PC-9 (cell line): ENCODE data around the gene SPAG9. TPM values are rescaled to one million over a fixed set of nuclear protein-coding genes. Genes with fewer than 3 reads are reported as not detected.

Source experiments
- BruUV-seq: library from RNA; stranded (reverse); fragments of 400-500 nt; replicated peaks from 2 replicates; lab custom pipeline; 2021; lab: Mats Ljungman, UMichigan
- CTCF ChIA-PET: fragments of 300-600 bp; sonication (Branson Sonifier 250); formaldehyde crosslinking; loops from one replicate; lab custom pipeline; 2022; ENCODE audit warnings: antibody characterized with exemption; lab: Charles Lee
- POLR2A ChIA-PET: fragments of 300-600 bp; sonication (Branson Sonifier 250); formaldehyde crosslinking; loops from one replicate; lab custom pipeline; 2022; ENCODE audit warnings: antibody characterized with exemption; ENCODE audit not compliant: unreplicated experiment; lab: Charles Lee
- DNase-seq, 2 experiments: peaks; one replicate each; pipeline versions ENCODE4 v3.0.0 to v3.0.0-alpha.2; 2015 to 2022; ENCODE audit warnings: mixed read lengths in 1 of 2
- H2AFZ ChIP-seq: fragments of 200-600 bp; sonication (generic); 2 replicates; pipeline ENCODE4 v1.8.1; 2017; ENCODE audit warnings: antibody characterized with exemption
- H3F3A ChIP-seq: fragments of 200-600 bp; sonication (generic); 2 replicates; pipeline ENCODE4 v1.8.1; 2017; ENCODE audit warnings: antibody characterized with exemption, mild to moderate bottlenecking, low read depth; ENCODE audit not compliant: insufficient read depth
- H3K27ac ChIP-seq: fragments of 200-600 bp; sonication (generic); 2 replicates; pipeline ENCODE4 v1.6.1; 2016; ENCODE audit warnings: mixed run types
- H3K27me3 ChIP-seq: fragments of 200-600 bp; sonication (generic); 2 replicates; pipeline ENCODE4 v1.6.1; 2016; ENCODE audit warnings: low read depth, mixed run types; ENCODE audit not compliant: insufficient read depth
- H3K36me3 ChIP-seq: fragments of 200-600 bp; sonication (generic); 2 replicates; pipeline ENCODE4 v1.6.1; 2016; ENCODE audit warnings: low read depth, mixed run types
- H3K4me1 ChIP-seq: fragments of 200-600 bp; sonication (generic); replicated peaks from 2 replicates; pipeline ENCODE4 v1.6.1; 2016; ENCODE audit warnings: mixed run types; ENCODE audit not compliant: insufficient read depth
- H3K4me2 ChIP-seq: fragments of 200-600 bp; sonication (generic); 2 replicates; pipeline ENCODE4 v1.6.1; 2017; ENCODE audit warnings: mixed run types
- H3K4me3 ChIP-seq: fragments of 200-600 bp; sonication (generic); 2 replicates; pipeline ENCODE4 v1.6.1; 2016; ENCODE audit warnings: mixed run types
- H3K79me2 ChIP-seq: fragments of 200-600 bp; sonication (generic); 2 replicates; pipeline ENCODE4 v1.6.1; 2017; ENCODE audit warnings: low read depth, mixed run types
- H3K9me2 ChIP-seq: fragments of 200-600 bp; sonication (generic); 2 replicates; pipeline ENCODE4 v1.8.1; 2017; ENCODE audit warnings: mild to moderate bottlenecking; ENCODE audit not compliant: insufficient read depth
- H3K9me3 ChIP-seq: fragments of 200-600 bp; sonication (generic); 2 replicates; pipeline ENCODE4 v1.8.1; 2016; ENCODE audit warnings: low read depth; ENCODE audit not compliant: insufficient read depth
- H4K20me1 ChIP-seq: fragments of 200-600 bp; sonication (generic); 2 replicates; pipeline ENCODE4 v1.8.1; 2017; ENCODE audit not compliant: insufficient read depth
- CTCF ChIP-seq: fragments of 200-600 bp; sonication (generic); conservative IDR thresholded peaks from 2 replicates; pipeline ENCODE4 v1.6.1; 2017; ENCODE audit warnings: mixed run types, antibody characterized with exemption, mild to moderate bottlenecking, moderate library complexity
- EZH2 ChIP-seq: fragments of 200-600 bp; sonication (generic); IDR thresholded peaks from 2 replicates; pipeline ENCODE4 v1.8.0; 2017; ENCODE audit warnings: antibody characterized with exemption, low read depth
- intact Hi-C: fragments of 100-400 bp; cut with micrococcal nuclease; formaldehyde crosslinking; loops from one replicate; pipeline ENCODE4 v1.10.0; 2022; ENCODE audit not compliant: unreplicated experiment
- total RNA-seq: library from RNA; stranded (reverse); gene quantifications from 2 replicates; pipeline ENCODE4 v1.2.3, GENCODE V29; 2021

The SPAG9 gene
- total RNA-seq, 1 experiment from 2014 or later = 51.8 TPM

- H2AFZ ChIP-seq = no peak overlapping the region
- CTCF ChIA-PET = interaction anchor here (0.5 kb wide), 1 partner anchor 28 kb away, joined by 3 read pairs; no protein-coding TSS in a partner anchor
- H3K4me1 ChIP-seq = peaks cover 6% of the 10 kb centered on the region
- intact Hi-C loops = no loop called here
- no TSS peak for BruUV-seq
- no peaks in the 10 kb centered on the region for H3K9me3 ChIP-seq
- no peak overlapping the region for H3K27ac ChIP-seq
- no peak for DNase-seq
- TF ChIP-seq CTCF (no peak), EZH2 (no peak)
- no peaks in the 10 kb centered on the region; the same call in none of the 2 replicates for H3F3A ChIP-seq
- no peak overlapping the region for H3K4me2 ChIP-seq
- H3K27me3 ChIP-seq = no peaks in the 10 kb centered on the region
- POLR2A ChIA-PET = interaction anchor here (0.6 kb wide), 1 partner anchor 198 kb away, joined by 6 read pairs; no protein-coding TSS in a partner anchor
- H3K4me3 ChIP-seq = no peak overlapping the region
- H3K79me2 ChIP-seq = peaks cover 35% of the 10 kb centered on the region
- no peaks in the 10 kb centered on the region; the same call in 1 of the 2 replicates for H4K20me1 ChIP-seq
- H3K9me2 ChIP-seq = no peaks in the 10 kb centered on the region
- 0 out of 2 replicates have a peak, but pooled peaks cover 3% of the 10 kb centered on the region for H3K36me3 ChIP-seq
Observed at GRCh38 chr17:51065466-51065865, 55.2 kb downstream of the SPAG9 start.

GRCh38 chr17:51064061-51064735 is 56.5 kb downstream of the SPAG9 start:
- ChIA-PET CTCF (no interaction called here), POLR2A (no interaction called here)
- TF ChIP-seq EZH2 (no peak), CTCF (no peak)
- peak in 1 of 2 experiments; percentile 41 for DNase-seq
- Histone ChIP-seq H3F3A (peaks cover 8% of the 10 kb centered on the region; the same call in 1 of the 2 replicates), H3K27ac (no peak overlapping the region), H3K4me3 (no peak overlapping the region), H3K36me3 (0 out of 2 replicates have a peak, but pooled peaks cover 3% of the 10 kb centered on the region), H3K4me1 (peaks cover 18% of the 10 kb centered on the region), H4K20me1 (no peaks in the 10 kb centered on the region; the same call in 1 of the 2 replicates), H3K9me3 (no peaks in the 10 kb centered on the region), H3K9me2 (no peaks in the 10 kb centered on the region), H3K79me2 (peaks cover 32% of the 10 kb centered on the region; the same call in 1 of the 2 replicates), H3K27me3 (no peaks in the 10 kb centered on the region), H2AFZ (no peak overlapping the region), H3K4me2 (no peak overlapping the region)
- intact Hi-C loops = no loop called here
- BruUV-seq = no TSS peak

GRCh38 chr17:51060396-51060795 is 60.3 kb downstream of the SPAG9 start:
- no TSS peak for BruUV-seq
- ChIA-PET POLR2A (no interaction called here), CTCF (no interaction called here)
- peaks cover 5% of the 10 kb centered on the region; the same call in 1 of the 2 replicates for H4K20me1 ChIP-seq
- peaks cover 18% of the 10 kb centered on the region for H3K4me1 ChIP-seq
- no peak for TF ChIP-seq CTCF
- TF ChIP-seq EZH2 = no peak
- no peaks in the 10 kb centered on the region for H3K27me3 ChIP-seq
- no peak overlapping the region for H3K4me2 ChIP-seq
- H3K27ac ChIP-seq = no peak overlapping the region
- DNase-seq = peak in 1 of 2 experiments; percentile 58
- intact Hi-C loops = no loop called here
- no peak overlapping the region for H3K4me3 ChIP-seq
- 0 out of 2 replicates have a peak, but pooled peaks cover 3% of the 10 kb centered on the region for H3K36me3 ChIP-seq
- H3F3A ChIP-seq = peaks cover 21% of the 10 kb centered on the region; the same call in 1 of the 2 replicates
- H3K9me3 ChIP-seq = no peaks in the 10 kb centered on the region
- no peaks in the 10 kb centered on the region for H3K9me2 ChIP-seq
- peaks cover 41% of the 10 kb centered on the region for H3K79me2 ChIP-seq
- H2AFZ ChIP-seq = no peak overlapping the region
